ENCODE data around the gene CRAT.

DNA sequence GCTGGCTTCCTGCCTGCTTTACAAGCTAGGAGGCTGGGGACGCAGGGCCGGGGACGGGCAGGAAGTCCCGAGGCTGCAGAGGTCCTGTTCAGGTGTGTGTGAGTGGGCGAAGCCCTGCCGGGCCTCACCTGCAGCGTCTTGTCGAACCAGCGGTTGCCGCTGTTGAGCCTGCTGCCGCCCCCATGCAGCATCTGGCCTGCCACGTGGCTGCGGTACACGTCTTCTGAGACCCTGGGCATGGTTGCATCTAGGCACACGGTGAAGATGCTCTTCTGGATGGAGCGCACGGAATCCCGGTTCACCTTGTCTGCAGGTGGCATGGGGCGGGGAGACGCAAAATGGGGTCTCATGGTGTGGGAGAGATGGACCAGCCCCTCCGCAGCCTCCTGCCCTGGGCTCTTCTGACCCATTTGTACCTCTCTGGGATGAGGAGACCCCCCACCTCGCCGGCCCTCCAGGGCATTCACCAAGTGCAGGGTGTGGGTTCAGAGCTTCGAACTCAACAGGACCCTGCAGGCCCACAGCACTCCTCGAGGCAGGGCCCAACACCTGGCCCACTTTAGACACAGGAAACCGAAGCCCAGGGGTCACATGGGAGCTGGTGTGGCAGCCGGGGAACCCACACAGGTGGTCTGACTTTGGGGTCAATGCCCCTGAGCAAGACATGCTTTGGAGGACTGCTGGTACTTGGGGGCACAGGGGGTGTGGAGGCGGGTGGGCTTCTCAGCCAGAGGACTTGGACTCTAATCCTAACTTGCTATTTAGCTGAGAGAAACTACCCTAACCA lies 10.0 kb downstream of the CRAT start:
- no peak for TF ChIP-seq POLR2A (IDR thresholded peaks at IDR 0.05; ENCODE audit: low read depth, low read length)
- TF ChIP-seq POLR2AphosphoS5 (IDR thresholded peaks at IDR 0.05; ENCODE audit: low read depth, low read length) = no peak
- no peak for TF ChIP-seq TAF1 (IDR thresholded peaks at IDR 0.05; ENCODE audit: borderline replicate concordance, low read depth, low read length)

All from GM12892 (cell line).